IMR-90 (cell line): ENCODE results near the gene KLK13. TPM values are rescaled to one million over a fixed set of nuclear protein-coding genes. Genes with fewer than 3 reads are reported as not detected.

ENCODE experiments used
- ATAC-seq: fragments of 200-7000 bp; cut with Tn5 transposase; 2 replicates; pipeline ENCODE4 v1.9.1; 2020; ENCODE audit warnings: low read depth, mild to moderate bottlenecking, moderate library complexity
- BruUV-seq: library from RNA; stranded (reverse); fragments of 400-500 nt; replicated peaks from 2 replicates; lab custom pipeline; 2021; lab: Mats Ljungman, UMichigan
- CTCF ChIA-PET: fragments of 300-600 bp; formaldehyde crosslinking; extraction: SDS; loops from one replicate; lab custom pipeline; 2021; ENCODE audit warnings: antibody characterized with exemption; lab: Yijun Ruan, JAX
- POLR2A ChIA-PET: fragments of 300-600 bp; sonication (Branson Sonifier 250); formaldehyde crosslinking; loops from one replicate; lab custom pipeline; 2022; ENCODE audit warnings: antibody characterized with exemption; ENCODE audit not compliant: unreplicated experiment; lab: Charles Lee
- DNase-seq: peaks from one replicate; pipeline ENCODE4 v3.0.0; 2013
- H2AFZ ChIP-seq: replicated peaks from 2 replicates; pipeline ENCODE3; 2013; ENCODE audit warnings: low read length, mild to moderate bottlenecking; ENCODE audit not compliant: poor library complexity
- H2AK5ac ChIP-seq: 2 replicates; pipeline ENCODE4 v1.6.1; 2013; ENCODE audit warnings: low read depth, low read length, inconsistent platforms
- H2AK9ac ChIP-seq: replicated peaks from 2 replicates; pipeline ENCODE3; 2013; ENCODE audit warnings: mild to moderate bottlenecking, low read depth, low read length, moderate library complexity; ENCODE audit not compliant: poor library complexity
- H2BK120ac ChIP-seq: 2 replicates; pipeline ENCODE4 v1.6.1; 2013; ENCODE audit warnings: low read depth, low read length, inconsistent platforms
- H2BK15ac ChIP-seq: 3 replicates; pipeline ENCODE4 v1.6.1; 2013; ENCODE audit warnings: low read depth, low read length, inconsistent platforms
- H2BK20ac ChIP-seq: 2 replicates; pipeline ENCODE4 v1.6.1; 2013; ENCODE audit warnings: low read depth, mild to moderate bottlenecking, inconsistent platforms, low read length, moderate library complexity
- H2BK5ac ChIP-seq: 2 replicates; pipeline ENCODE4 v1.6.1; 2013; ENCODE audit warnings: mild to moderate bottlenecking, low read depth, low read length, inconsistent platforms; ENCODE audit not compliant: poor library complexity, severe bottlenecking
- H3K14ac ChIP-seq: replicated peaks from 2 replicates; pipeline ENCODE4 v1.6.1; 2013; ENCODE audit warnings: low read depth, low read length, inconsistent platforms
- H3K18ac ChIP-seq: 2 replicates; pipeline ENCODE4 v1.6.1; 2013; ENCODE audit warnings: low read depth, low read length, control low read depth
- H3K23ac ChIP-seq: 2 replicates; pipeline ENCODE4 v1.6.1; 2013; ENCODE audit warnings: low read depth, low read length, inconsistent platforms
- H3K27ac ChIP-seq: 2 replicates; pipeline ENCODE4 v1.5.1; 2013; ENCODE audit warnings: mild to moderate bottlenecking, control low read depth, low read length; ENCODE audit not compliant: insufficient read depth
- H3K27me3 ChIP-seq: 2 replicates; pipeline ENCODE4 v1.6.1; 2013; ENCODE audit warnings: low read length; ENCODE audit not compliant: control insufficient read depth, insufficient read depth
- H3K36me3 ChIP-seq: 2 replicates; pipeline ENCODE4 v1.6.1; 2013; ENCODE audit warnings: low read length, mixed read lengths; ENCODE audit not compliant: control insufficient read depth, insufficient read depth
- H3K4ac ChIP-seq: 2 replicates; pipeline ENCODE4 v1.6.1; 2013; ENCODE audit warnings: low read depth, low read length, inconsistent platforms
- H3K4me1 ChIP-seq: 2 replicates; pipeline ENCODE4 v1.6.1; 2013; ENCODE audit warnings: low read length, mixed read lengths; ENCODE audit not compliant: control insufficient read depth, insufficient read depth
- H3K4me2 ChIP-seq: 2 replicates; pipeline ENCODE4 v1.6.1; 2013; ENCODE audit warnings: low read depth, mild to moderate bottlenecking, control low read depth, low read length, moderate library complexity
- H3K4me3 ChIP-seq: 2 replicates; pipeline ENCODE4 v1.5.1; 2013; ENCODE audit warnings: low read depth, mild to moderate bottlenecking, control low read depth, low read length, moderate library complexity; ENCODE audit not compliant: insufficient read depth
- H3K56ac ChIP-seq: 2 replicates; pipeline ENCODE4 v1.6.1; 2013; ENCODE audit warnings: low read length, inconsistent platforms; ENCODE audit not compliant: insufficient read depth; ENCODE audit errors: extremely low read depth
- H3K79me1 ChIP-seq, 2 experiments: 2 replicates each; pipeline ENCODE4 v1.6.1; 2013; ENCODE audit warnings: low read length in 2 of 2, inconsistent platforms in 1 of 2, low read depth in 1 of 2
- H3K9ac ChIP-seq: 2 replicates; pipeline ENCODE4 v1.6.1; 2013; ENCODE audit warnings: low read depth, low read length, control low read depth
- H3K9me1 ChIP-seq: 2 replicates; pipeline ENCODE4 v1.6.1; 2013; ENCODE audit warnings: low read length, inconsistent platforms; ENCODE audit not compliant: insufficient read depth
- H3K9me3 ChIP-seq: 2 replicates; pipeline ENCODE4 v1.6.1; 2013; ENCODE audit warnings: low read length; ENCODE audit not compliant: control insufficient read depth, insufficient read depth
- H4K20me1 ChIP-seq: 2 replicates; pipeline ENCODE4 v1.6.1; 2013; ENCODE audit warnings: low read length, inconsistent platforms; ENCODE audit not compliant: insufficient read depth
- H4K5ac ChIP-seq: 2 replicates; pipeline ENCODE4 v1.6.1; 2013; ENCODE audit warnings: mild to moderate bottlenecking, low read depth, low read length, control low read depth
- H4K8ac ChIP-seq, 2 experiments: 2 replicates each; pipeline ENCODE4 v1.6.1; 2013; ENCODE audit warnings: low read depth in 2 of 2, low read length in 2 of 2, control low read depth in 1 of 2, inconsistent platforms in 1 of 2
- H4K91ac ChIP-seq: 2 replicates; pipeline ENCODE4 v1.6.1; 2013; ENCODE audit warnings: low read depth, low read length, inconsistent platforms; ENCODE audit not compliant: insufficient read depth
- BHLHE40 ChIP-seq: fragments of 150-350 bp; IDR thresholded peaks from 2 replicates; pipeline ENCODE4 v1.6.1; 2016; ENCODE audit warnings: mild to moderate bottlenecking, low read depth, low read length
- CEBPB ChIP-seq: IDR thresholded peaks from 2 replicates; pipeline ENCODE4 v1.6.1; 2012; ENCODE audit warnings: low read depth, low read length, improper control_type of control experiment
- CHD1 ChIP-seq: IDR thresholded peaks from 2 replicates; pipeline ENCODE4 v1.6.1; 2012; ENCODE audit warnings: low read depth, low read length, improper control_type of control experiment
- FOS ChIP-seq: fragments of 150-350 bp; IDR thresholded peaks from 2 replicates; pipeline ENCODE4 v1.6.1; 2016; ENCODE audit warnings: low read depth, low read length
- MAFK ChIP-seq: IDR thresholded peaks from 2 replicates; pipeline ENCODE4 v1.6.1; 2012; ENCODE audit warnings: low read depth, low read length, improper control_type of control experiment
- MAZ ChIP-seq: IDR thresholded peaks from 2 replicates; pipeline ENCODE4 v1.6.1; 2012; ENCODE audit warnings: low read depth, mild to moderate bottlenecking, low read length, improper control_type of control experiment, moderate library complexity, borderline replicate concordance
- MXI1 ChIP-seq: IDR thresholded peaks from 2 replicates; pipeline ENCODE4 v1.6.1; 2012; ENCODE audit warnings: low read depth, mild to moderate bottlenecking, low read length, moderate library complexity, borderline replicate concordance
- NFE2L2 ChIP-seq: fragments of 150-350 bp; IDR thresholded peaks from 2 replicates; pipeline ENCODE4 v1.6.1; 2016; ENCODE audit warnings: low read depth, mild to moderate bottlenecking, low read length
- POLR2A ChIP-seq: IDR thresholded peaks from 2 replicates; pipeline ENCODE4 v1.6.1; 2012; ENCODE audit warnings: mild to moderate bottlenecking, low read depth, low read length
- RAD21 ChIP-seq: IDR thresholded peaks from 2 replicates; pipeline ENCODE4 v1.6.1; 2012; ENCODE audit warnings: low read length, improper control_type of control experiment
- RCOR1 ChIP-seq: IDR thresholded peaks from 2 replicates; pipeline ENCODE4 v1.6.1; 2012; ENCODE audit warnings: mild to moderate bottlenecking, low read length, improper control_type of control experiment; ENCODE audit not compliant: insufficient replicate concordance
- RFX5 ChIP-seq: IDR thresholded peaks from 2 replicates; pipeline ENCODE4 v1.8.0; 2012; ENCODE audit warnings: low read depth, mild to moderate bottlenecking, low read length, moderate library complexity
- SMC3 ChIP-seq: fragments of 150-350 bp; IDR thresholded peaks from 2 replicates; pipeline ENCODE4 v1.6.1; 2016; ENCODE audit warnings: low read depth, mild to moderate bottlenecking, antibody characterized with exemption, low read length, moderate library complexity
- WGBS, 2 experiments: methylation state at CpG; one replicate each; pipeline versions ENCODE4 v1.1.5 to v1.1.7; 2013; ENCODE audit warnings: missing lambda C conversion rate in 2 of 2; ENCODE audit not compliant: insufficient read length in 1 of 2; ENCODE audit errors: extremely low coverage in 2 of 2; 5-methylcytosine and 5-hydroxymethylcytosine counted together
- dilution Hi-C: fragments of 300-500 bp; cut with HindIII; formaldehyde crosslinking; loops from one replicate; pipeline ENCODE4 v1.14.3; 2018; ENCODE audit warnings: low sequenced_read_pairs; ENCODE audit not compliant: unreplicated experiment
- in situ Hi-C: fragments of 300-500 bp; cut with MboI; formaldehyde crosslinking; loops from 3 replicates; pipeline ENCODE4 v1.14.3; 2019; ENCODE audit warnings: low sequenced_read_pairs, inconsistent platforms, mixed read lengths
- intact Hi-C: fragments of 100-400 bp; cut with micrococcal nuclease; formaldehyde crosslinking; loops from 2 replicates; pipeline ENCODE4 v1.10.0; 2022
- polyA plus RNA-seq, 3 experiments: library from polyadenylated mRNA; depleted of rRNA; stranded (reverse); fragments of >200 nt; gene quantifications; 2 replicates each; pipeline ENCODE4 v1.2.3, GENCODE V29; 2012; ENCODE audit warnings: low replicate concordance in 1 of 3
- total RNA-seq: library from RNA; depleted of rRNA; stranded (reverse); fragments of >200 nt; gene quantifications from 2 replicates; pipeline ENCODE4 v1.2.3, GENCODE V29; 2012
- TF ChIP-seq, protein P1 (sequence below): conservative IDR thresholded peaks from 2 replicates; pipeline ENCODE4 v1.5.1; 2012; ENCODE audit warnings: mild to moderate bottlenecking, low read depth, low read length, improper control_type of control experiment
- TF ChIP-seq, protein P2 (sequence below): fragments of 150-350 bp; IDR thresholded peaks from 2 replicates; pipeline ENCODE4 v1.6.1; 2017; ENCODE audit warnings: mild to moderate bottlenecking, antibody characterized with exemption, low read length, low read depth
- TF ChIP-seq, protein P3 (sequence below): fragments of 150-350 bp; IDR thresholded peaks from 2 replicates; pipeline ENCODE4 v1.6.1; 2016; ENCODE audit warnings: low read depth, mild to moderate bottlenecking, low read length, moderate library complexity, borderline replicate concordance

Gene KLK13
- total and polyA plus RNA-seq, 2 of the 4 experiments (the other 2 are of a cell fraction), result not detected

GRCh38 chr19:51066393-51067186, 1.7 kb upstream of the KLK13 start:
- H3K23ac ChIP-seq, result no peak overlapping the region
- H4K91ac ChIP-seq, result no peak overlapping the region
- H3K14ac ChIP-seq, result no peak overlapping the region
- POLR2A ChIA-PET, result no interaction called here
- no peak overlapping the region for H2AK9ac ChIP-seq
- no peaks in the 10 kb centered on the region for H3K27me3 ChIP-seq
- no peaks in the 10 kb centered on the region for H4K20me1 ChIP-seq
- H2BK5ac ChIP-seq, result no peak overlapping the region
- no peak overlapping the region for H4K5ac ChIP-seq
- H2BK15ac ChIP-seq, result no peak overlapping the region
- no peak overlapping the region for H2BK120ac ChIP-seq
- BruUV-seq, result no TSS peak
- no peaks in the 10 kb centered on the region for H3K9me1 ChIP-seq
- dilution Hi-C loops, result no loop called here
- H3K4ac ChIP-seq, result no peak overlapping the region
- no peak for DNase-seq
- no peak overlapping the region for H3K18ac ChIP-seq
- in situ Hi-C loops, result no loop called here
- CTCF ChIA-PET, result no interaction called here
- no peak overlapping the region for H3K27ac ChIP-seq
- intact Hi-C loops, result no loop called here
- H2AFZ ChIP-seq, result no peak overlapping the region
- no peak overlapping the region for H2BK20ac ChIP-seq
- H3K4me3 ChIP-seq, result no peak overlapping the region
- no peaks in the 10 kb centered on the region for H3K4me1 ChIP-seq
- ATAC-seq, result no peak
- TF ChIP-seq CEBPB (no peak), RCOR1 (no peak), MAZ (no peak), BHLHE40 (no peak), RFX5 (no peak), SMC3 (no peak), RAD21 (no peak), CHD1 (no peak), MXI1 (no peak), NFE2L2 (no peak), MAFK (no peak), FOS (no peak), POLR2A (no peak)
- TF ChIP-seq, protein P1, sequence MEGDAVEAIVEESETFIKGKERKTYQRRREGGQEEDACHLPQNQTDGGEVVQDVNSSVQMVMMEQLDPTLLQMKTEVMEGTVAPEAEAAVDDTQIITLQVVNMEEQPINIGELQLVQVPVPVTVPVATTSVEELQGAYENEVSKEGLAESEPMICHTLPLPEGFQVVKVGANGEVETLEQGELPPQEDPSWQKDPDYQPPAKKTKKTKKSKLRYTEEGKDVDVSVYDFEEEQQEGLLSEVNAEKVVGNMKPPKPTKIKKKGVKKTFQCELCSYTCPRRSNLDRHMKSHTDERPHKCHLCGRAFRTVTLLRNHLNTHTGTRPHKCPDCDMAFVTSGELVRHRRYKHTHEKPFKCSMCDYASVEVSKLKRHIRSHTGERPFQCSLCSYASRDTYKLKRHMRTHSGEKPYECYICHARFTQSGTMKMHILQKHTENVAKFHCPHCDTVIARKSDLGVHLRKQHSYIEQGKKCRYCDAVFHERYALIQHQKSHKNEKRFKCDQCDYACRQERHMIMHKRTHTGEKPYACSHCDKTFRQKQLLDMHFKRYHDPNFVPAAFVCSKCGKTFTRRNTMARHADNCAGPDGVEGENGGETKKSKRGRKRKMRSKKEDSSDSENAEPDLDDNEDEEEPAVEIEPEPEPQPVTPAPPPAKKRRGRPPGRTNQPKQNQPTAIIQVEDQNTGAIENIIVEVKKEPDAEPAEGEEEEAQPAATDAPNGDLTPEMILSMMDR, result no peak
- TF ChIP-seq, protein P2, sequence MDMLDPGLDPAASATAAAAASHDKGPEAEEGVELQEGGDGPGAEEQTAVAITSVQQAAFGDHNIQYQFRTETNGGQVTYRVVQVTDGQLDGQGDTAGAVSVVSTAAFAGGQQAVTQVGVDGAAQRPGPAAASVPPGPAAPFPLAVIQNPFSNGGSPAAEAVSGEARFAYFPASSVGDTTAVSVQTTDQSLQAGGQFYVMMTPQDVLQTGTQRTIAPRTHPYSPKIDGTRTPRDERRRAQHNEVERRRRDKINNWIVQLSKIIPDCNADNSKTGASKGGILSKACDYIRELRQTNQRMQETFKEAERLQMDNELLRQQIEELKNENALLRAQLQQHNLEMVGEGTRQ, result no peak
- TF ChIP-seq, protein P3, sequence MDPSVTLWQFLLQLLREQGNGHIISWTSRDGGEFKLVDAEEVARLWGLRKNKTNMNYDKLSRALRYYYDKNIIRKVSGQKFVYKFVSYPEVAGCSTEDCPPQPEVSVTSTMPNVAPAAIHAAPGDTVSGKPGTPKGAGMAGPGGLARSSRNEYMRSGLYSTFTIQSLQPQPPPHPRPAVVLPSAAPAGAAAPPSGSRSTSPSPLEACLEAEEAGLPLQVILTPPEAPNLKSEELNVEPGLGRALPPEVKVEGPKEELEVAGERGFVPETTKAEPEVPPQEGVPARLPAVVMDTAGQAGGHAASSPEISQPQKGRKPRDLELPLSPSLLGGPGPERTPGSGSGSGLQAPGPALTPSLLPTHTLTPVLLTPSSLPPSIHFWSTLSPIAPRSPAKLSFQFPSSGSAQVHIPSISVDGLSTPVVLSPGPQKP, result no peak
- no peak overlapping the region for H3K4me2 ChIP-seq
- no peak overlapping the region for H3K56ac ChIP-seq
- peaks cover 2% of the 10 kb centered on the region; the same call in 1 of the 2 replicates for H3K9me3 ChIP-seq
- WGBS, 2 experiments, result 44% methylated on average over 3 of the region's 7 CpGs; no CpG with 5 or more reads in 1 of the 2 experiments
- H4K8ac ChIP-seq, result no peak overlapping the region
- no peaks in the 10 kb centered on the region for H3K36me3 ChIP-seq
- H3K9ac ChIP-seq, result no peak overlapping the region
- no peak overlapping the region for H2AK5ac ChIP-seq
- no peaks in the 10 kb centered on the region for H3K79me1 ChIP-seq
